Cortex of kidney (tissue), 1 donor: ENCODE measurements around the gene NDEL1.

Source experiments
- DNase-seq: peaks from one replicate; lab custom pipeline; 2025; lab: John Stamatoyannopoulos, UW

The NDEL1 gene

DNA sequence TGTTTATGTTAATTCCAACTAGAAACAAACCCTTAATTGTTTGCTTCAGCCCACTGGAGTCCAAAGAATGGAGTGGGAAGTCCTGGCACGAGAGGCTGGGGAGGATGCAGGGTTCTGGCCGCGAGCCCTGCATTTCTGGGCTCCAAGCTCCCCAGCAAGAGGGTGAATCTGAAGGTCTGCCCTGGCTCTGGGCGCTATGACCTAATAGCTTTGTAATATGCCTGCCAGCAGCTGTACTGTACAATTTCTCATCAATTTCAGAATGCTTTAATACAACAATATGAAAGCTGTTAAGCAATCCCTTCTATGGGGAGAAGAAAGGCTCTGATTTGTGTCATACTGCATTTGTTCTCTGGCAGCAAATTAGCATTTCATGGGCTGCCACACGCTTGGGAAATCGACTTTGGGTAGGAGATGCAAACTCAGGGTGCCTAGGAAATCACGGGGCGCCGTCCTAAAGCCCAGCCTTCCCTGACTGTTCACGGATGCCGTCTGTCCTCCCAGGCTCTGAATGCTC is 43.8 kb downstream of the NDEL1 start:
- DNase-seq = no peak

GRCh38 chr17:8480011-8480976 is 44.6 kb downstream of the NDEL1 start:
- DNase-seq = no peak

DNA sequence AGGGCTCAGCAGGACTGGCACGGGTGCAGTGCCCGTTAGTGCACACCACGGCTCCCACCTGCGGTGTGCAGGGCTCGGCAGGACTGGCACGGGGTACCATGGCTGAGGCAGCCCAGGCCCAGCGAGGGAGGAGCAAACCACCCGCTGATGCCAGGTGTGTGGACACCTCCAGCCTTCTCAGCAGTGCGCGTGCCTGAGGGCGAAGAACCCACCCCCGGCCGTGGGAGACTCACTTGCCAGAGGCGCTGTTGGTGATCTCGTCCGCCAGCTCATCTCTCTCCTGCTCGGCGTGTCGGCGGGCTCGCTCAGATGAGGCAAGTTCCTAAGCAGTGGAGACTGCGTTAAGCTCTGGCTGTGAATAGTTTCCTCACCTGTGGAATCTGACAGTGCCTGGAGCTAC is 45.4 kb downstream of the NDEL1 start:
- no peak for DNase-seq

GRCh38 chr17:8481703-8482102 is 46.0 kb downstream of the NDEL1 start:
- no peak for DNase-seq

GRCh38 chr17:8482546-8482945 is 46.9 kb downstream of the NDEL1 start:
- no peak for DNase-seq

GRCh38 chr17:8484465-8484864 is 48.8 kb downstream of the NDEL1 start:
- no peak for DNase-seq

- DNase-seq = no peak
These were observed 49.8 kb downstream of the NDEL1 start for GRCh38 chr17:8485491-8485890.

GRCh38 chr17:8487130-8487645 is 51.5 kb downstream of the NDEL1 start:
- no peak for DNase-seq

- DNase-seq = no peak
These were observed 52.1 kb downstream of the NDEL1 start for GRCh38 chr17:8487743-8488142.

DNA sequence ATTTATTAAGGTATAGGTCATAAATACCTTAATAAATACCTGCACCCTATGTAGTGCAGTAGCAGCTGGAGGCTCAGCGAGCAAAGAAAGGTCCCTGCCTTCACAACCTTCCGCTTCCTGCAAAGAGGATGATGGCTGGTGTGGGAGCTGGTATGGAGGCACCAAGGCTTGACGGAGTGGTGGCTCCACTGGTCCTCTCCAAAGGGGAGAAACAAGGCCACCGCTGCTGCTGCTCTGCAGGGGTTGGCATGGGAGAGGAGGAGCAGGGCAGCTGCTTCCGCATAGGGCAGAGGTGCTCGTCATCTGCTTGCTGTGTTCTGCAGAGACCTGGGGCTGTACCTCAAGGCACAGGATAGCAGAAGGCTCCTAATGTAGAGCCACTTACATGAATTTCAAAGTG is 52.8 kb downstream of the NDEL1 start:
- no peak for DNase-seq

- DNase-seq = no peak
These were observed 53.2 kb downstream of the NDEL1 start for GRCh38 chr17:8488901-8489300.

- DNase-seq = no peak
These were observed 54.2 kb downstream of the NDEL1 start for GRCh38 chr17:8489841-8490240.

GRCh38 chr17:8490256-8491023 is 54.8 kb downstream of the NDEL1 start:
- DNase-seq = no peak

DNA sequence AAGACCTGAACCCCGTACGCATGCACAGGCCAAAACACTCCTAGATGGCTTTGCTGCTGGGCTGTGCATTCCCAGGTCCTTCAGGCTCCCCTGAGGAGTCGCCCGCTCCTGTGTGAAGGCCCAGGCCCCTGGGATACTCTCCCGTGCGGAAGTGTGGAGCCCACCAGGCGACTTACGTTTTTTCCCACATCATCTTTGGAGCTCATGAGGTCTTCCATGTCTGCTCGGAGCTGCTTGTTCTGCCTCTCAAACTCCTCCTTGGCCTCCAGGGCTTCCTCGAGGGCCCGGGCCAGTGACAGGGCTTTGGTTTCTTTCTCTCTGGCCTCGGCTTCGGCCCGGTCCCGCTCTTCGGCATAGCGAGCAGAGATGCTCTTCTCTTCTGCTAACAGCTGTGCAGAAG is 56.4 kb downstream of the NDEL1 start:
- DNase-seq = no peak

DNA sequence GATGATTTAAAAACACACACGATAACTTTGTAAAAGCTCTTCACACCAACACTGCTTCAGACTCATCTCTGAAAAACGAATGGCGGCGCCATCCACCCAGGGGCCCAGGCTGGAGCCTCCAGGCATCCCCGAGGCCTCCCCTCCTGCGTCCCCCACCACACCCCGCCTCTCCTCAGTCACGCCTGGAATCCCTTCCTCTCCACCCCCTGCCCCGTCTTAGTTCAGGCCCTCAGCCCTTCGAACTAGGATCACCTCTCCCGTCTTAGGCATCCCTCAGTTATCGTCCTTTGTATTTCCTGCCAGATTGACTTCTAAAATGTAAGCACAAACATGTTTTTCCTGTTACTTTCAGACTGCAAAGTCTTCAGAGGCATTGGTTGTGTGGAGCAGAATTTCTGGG is 58.3 kb downstream of the NDEL1 start:
- DNase-seq = no peak

DNA sequence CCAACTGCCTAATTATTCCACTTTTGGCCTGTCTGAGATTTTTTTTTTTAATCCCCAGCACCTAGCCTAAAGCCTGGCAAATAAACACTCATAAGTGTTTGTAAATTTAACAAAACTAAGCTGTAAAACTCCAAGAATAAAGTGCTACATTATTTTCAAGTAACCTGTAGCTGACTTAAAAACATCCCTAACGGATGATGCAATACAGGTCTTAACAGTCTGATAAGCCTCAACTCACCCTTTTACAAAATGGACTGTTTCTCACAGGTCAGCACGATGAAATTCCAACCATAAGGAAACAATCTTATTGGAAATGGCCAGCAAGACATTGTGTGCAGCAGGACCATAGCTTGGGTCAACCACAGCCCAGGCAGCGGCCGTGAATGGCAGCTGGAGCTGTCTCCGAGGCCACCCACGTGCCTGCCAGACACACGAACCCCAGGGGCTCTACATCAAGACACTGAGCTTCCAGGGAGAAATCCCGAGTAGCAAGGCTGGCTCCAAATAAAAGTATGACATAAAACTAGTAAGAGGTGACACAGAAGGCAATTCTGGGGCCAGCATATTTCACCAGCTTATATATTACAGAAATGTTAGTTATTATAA is 58.9 kb downstream of the NDEL1 start:
- DNase-seq = no peak

- no peak for DNase-seq
These were observed 60.4 kb downstream of the NDEL1 start for GRCh38 chr17:8496081-8496480.

DNA sequence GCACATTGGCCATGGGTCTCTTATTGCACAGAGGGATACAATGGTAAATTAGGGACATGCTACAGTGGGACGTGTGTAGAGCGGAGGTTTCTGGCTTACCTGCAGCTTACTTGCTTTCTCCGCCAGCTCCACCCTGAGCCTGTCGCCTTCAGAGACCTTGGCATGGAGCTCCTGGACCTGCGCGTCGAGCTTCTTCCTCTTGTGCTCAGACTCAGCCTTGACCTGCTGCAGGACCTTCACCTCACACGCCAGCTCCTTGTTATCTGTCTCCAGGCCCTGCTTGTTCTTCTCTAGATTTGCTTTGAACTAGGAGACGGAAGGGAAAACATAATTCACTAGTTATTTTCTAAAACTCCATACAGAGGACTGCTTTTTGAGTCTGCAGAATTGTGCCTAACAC is 63.5 kb downstream of the NDEL1 start:
- DNase-seq = no peak

DNA sequence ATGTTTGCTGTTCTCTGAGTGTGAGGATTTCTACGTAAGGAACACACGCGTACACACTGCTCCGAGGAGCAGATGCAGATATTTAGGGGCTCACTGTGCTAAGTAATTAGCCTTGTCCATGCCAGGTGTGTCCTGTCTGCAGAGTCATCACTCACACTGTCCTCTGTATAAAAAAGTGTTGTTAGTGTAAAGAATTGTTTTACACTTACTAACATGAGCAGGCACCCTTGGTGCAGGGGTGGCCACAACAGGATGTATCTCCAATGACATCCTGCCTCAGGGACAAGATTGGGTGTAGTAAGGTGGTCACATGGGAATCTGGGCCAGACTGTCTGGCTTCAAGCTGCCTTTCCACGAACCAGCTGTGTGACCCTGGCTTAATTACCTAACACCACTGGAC is 63.9 kb downstream of the NDEL1 start:
- no peak for DNase-seq

DNA sequence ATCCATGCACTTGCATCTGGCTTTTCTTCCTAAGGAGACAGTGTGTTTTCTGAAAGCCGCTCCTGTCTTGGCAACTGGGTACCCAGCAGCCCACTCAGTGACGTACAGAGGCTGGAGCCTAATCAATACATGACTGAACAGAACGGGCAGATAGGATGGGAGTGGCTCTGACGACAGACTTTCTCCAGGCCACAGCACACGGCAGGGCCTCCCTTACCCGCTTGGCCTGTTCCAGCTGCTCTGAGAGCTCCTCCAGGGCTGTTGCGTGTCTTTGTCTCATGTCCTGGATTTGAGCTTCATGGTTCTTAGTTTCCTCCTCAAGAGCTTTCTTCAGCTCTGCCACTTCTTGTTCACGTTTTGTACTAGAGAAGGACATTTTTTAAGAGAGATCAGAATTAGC is 64.9 kb downstream of the NDEL1 start:
- DNase-seq = no peak

DNA sequence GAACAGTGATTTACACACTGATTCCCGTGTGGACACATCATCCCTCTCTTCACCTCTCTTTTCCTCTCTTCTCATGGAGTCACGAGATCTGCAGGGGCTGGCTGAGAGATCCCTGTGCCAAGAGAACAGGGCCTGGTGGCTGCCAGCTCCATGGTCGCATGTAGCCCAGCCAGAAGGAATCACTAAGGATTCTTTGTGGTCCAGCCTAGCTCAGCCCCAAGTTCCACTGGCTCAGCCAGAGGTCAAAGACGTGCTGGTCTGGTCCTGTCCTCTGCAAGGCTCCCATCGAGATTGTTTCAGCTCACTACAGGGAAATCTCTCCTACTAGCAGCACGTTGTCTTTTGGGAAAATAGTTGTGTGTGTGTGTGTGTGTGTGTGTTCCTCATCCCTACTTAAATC is 66.4 kb downstream of the NDEL1 start:
- no peak for DNase-seq

- DNase-seq = no peak
These were observed 67.7 kb downstream of the NDEL1 start for GRCh38 chr17:8503368-8503767.
